H7 (cell line): ENCODE results near the gene ZNF740. TPM values are rescaled to one million over a fixed set of nuclear protein-coding genes. Genes with fewer than 3 reads are reported as not detected.
A peak's percentile ranks its signal among the peaks of the same experiment; 100 is the strongest.
"Not testable (repeated sequence)": the region's sequence is repeated elsewhere in the genome, so short reads cannot be mapped to it uniquely, and the experiment has no call there.

Experiments
- DNase-seq: peaks from one replicate; pipeline ENCODE4 v3.0.0; 2012
- H3K27me3 ChIP-seq: 2 replicates; pipeline ENCODE4 v1.6.0; 2011; ENCODE audit warnings: mild to moderate bottlenecking, low read length; ENCODE audit not compliant: control insufficient read depth, insufficient read depth
- H3K36me3 ChIP-seq: replicated peaks from 2 replicates; pipeline ENCODE4 v1.5.1; 2011; ENCODE audit warnings: low read length; ENCODE audit not compliant: control insufficient read depth, insufficient read depth
- H3K4me3 ChIP-seq: 2 replicates; pipeline ENCODE4 v1.5.1; 2011; ENCODE audit warnings: low read depth, mild to moderate bottlenecking, control low read depth, low read length, moderate library complexity; ENCODE audit not compliant: insufficient read depth
- total RNA-seq: library from RNA; depleted of rRNA; stranded (reverse); fragments of >200 nt; shearing (Covaris generic); gene quantifications from 2 replicates; pipeline ENCODE4 v1.2.3, GENCODE V29; 2014

The ZNF740 gene
- total RNA-seq, 1 experiment from 2014 or later: 9.1 TPM

DNA sequence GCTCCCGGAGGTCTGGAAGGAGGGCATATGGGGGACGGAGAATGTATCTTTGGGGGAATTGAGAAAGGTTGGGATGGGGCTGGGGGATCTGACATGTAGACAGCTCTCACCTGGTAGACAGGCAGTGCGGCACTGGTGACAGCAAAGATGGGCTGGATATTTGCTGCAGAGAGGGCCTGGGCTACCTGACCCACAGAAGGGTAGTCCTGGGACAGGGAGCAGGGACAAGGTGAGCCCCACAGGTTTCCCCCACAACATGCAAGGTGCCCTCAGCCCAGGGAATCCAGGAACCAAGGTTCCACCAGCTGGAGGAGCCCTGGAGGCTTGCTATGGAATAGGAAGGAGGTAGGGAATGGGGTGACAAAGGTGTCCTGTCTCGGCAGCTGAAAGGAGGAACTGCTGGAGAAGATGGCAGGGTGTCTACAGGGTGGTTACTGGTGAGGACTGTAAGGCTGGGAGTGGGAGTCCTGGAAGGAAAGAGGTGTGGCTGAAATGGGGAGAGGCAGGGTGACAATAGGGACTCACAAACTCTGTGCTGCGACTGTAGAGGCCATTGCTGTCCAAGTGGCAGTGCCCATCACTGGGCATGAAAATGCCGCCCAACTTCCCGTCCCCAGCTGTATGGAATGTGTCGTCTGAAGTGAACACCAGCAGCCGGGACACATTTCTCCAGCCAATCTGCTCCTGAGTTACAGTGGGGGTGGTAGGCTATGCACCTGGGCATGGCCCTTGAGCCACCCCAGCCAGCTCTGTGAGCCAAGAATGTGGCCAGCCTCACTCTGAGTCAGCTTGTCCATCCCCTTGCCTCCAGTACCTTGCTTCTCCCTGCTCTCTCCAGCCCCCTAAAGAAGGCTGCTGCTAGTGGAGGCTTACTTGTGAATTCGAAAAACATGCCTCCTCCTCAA is 15.2 kb downstream of the ZNF740 start:
- peak; percentile 38 for DNase-seq
- no peaks in the 10 kb centered on the region for H3K36me3 ChIP-seq
- H3K27me3 ChIP-seq: peaks cover 54% of the 10 kb centered on the region
- H3K4me3 ChIP-seq: no peak overlapping the region

DNA sequence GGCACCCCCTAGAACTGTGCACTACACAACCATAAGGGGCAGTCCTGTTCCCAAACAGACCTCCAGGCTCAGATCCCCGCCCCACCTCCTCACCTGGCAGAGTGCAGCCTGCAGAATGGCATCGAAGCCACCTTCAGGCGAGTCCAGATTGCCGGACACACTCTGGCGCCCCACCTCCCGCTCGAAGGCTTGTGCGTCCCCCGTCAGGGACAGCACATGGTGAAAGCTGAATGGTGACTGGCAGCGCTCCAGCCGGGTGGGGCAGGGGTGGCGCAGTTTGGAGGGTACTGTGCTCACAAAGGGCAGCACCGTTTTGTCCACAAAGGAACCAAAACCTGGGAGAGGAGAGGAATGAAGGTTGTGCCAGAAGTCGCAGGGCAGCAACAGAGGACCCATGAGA is 16.0 kb downstream of the ZNF740 start:
- Histone ChIP-seq H3K4me3 (no peak overlapping the region), H3K36me3 (no peaks in the 10 kb centered on the region), H3K27me3 (peaks cover 54% of the 10 kb centered on the region)
- peak; percentile 55 for DNase-seq

DNA sequence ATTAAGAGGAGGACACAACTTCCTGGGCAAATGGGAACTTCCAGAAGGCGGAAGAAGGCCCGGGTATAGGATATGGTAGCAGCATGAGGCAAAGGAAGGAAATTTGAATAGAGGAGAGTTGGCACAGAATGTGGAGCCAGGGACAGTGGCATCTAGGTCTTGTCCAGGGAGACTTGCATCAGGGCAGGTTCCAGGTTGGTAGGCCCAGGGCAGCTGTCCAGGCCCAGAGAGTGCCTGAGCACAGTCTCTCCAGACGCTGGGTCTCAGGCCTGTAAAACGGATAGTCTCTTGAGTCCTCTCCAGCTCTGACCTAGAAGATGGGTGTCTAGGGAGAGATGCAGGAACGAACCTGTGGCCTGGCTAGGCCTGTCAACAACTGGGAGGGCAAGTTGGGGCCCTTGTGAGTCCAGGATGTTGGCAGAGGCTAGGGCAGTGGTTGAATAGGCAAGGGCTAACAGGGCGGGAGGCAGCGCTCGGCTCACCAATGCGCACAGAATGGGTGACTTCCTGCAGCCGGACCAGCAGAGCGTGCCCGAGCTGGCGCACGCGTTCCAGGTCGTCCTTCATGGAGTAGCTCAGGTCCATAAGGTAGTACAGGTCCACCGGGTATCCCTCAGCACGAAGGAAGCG is 16.6 kb downstream of the ZNF740 start:
- no peak for DNase-seq
- Histone ChIP-seq H3K4me3 (peak overlapping the region; percentile 16; the same call in 1 of the 2 replicates), H3K27me3 (peaks cover 54% of the 10 kb centered on the region), H3K36me3 (no peaks in the 10 kb centered on the region)

DNA sequence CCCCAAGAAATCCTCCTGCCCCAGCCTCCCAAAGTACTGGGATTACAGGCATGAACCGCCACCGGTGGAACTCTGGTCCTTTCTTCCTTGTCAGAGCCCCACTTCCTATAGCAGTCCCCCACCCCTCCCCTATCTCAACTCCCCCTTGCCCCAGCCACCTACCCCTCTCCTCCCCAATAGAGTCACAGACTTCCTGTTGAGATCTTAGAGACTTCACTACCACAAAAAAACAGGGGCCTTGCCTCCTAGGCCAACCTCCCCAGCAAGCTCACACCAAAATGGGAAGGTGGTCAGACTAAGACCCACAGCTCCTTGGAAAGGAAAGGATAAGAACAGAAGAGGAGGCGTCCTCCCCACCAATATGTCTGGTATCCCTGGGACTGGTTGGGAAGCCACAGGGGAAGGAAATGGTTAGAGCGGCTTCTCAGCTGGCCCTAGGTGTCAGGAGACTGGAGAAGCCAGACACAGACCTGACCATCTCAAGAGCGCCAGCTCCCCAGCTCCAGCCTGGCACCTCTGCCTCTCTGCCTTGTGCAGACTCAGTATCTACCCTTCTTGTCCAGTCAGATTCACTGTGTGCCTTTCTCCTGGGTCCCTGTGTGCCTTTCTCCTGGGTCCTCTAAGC is 18.1 kb downstream of the ZNF740 start:
- no peaks in the 10 kb centered on the region for H3K36me3 ChIP-seq
- no peak for DNase-seq
- H3K27me3 ChIP-seq: peaks cover 46% of the 10 kb centered on the region
- H3K4me3 ChIP-seq: no peak overlapping the region

DNA sequence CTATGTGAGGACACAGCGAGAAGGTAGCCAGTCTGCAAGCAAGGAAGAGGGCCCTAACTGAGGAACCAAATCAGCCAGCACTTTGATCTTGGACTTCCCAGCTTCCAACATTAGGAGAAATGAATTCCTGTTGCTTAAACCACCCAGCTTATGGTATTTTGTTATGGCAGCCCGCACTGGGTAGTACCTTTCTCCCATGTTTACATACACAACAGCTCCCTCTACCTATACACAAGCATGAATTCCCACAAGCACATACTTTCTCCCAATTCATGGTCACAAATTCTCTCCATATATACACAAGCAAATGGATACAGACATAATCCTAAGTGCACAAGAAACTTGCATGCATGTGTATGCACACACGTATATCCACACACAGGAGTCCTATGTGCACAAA is 19.2 kb downstream of the ZNF740 start:
- no peak for DNase-seq

DNA sequence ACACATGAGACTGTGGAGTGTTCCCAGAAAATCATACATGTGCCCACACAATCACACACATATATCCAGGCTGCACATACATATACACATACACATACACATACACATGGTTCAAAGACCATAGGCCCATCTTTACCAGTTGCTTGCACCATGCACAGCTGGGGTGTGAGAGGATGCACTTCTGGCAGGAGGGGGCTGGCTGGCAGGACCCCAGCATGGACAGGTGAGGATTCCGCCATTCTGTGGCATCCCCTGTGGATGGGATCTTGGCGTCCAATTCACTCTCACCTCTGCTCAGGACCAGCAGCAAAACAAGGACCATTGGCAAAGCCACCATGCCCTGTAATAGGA is 19.6 kb downstream of the ZNF740 start:
- Histone ChIP-seq H3K4me3 (no peak overlapping the region), H3K27me3 (peaks cover 35% of the 10 kb centered on the region), H3K36me3 (no peaks in the 10 kb centered on the region)
- DNase-seq: no peak

More for the DNA sequence above, 19.2 kb downstream of the ZNF740 start:
- Histone ChIP-seq H3K27me3 (peaks cover 37% of the 10 kb centered on the region), H3K36me3 (no peaks in the 10 kb centered on the region), H3K4me3 (no peak overlapping the region)

DNA sequence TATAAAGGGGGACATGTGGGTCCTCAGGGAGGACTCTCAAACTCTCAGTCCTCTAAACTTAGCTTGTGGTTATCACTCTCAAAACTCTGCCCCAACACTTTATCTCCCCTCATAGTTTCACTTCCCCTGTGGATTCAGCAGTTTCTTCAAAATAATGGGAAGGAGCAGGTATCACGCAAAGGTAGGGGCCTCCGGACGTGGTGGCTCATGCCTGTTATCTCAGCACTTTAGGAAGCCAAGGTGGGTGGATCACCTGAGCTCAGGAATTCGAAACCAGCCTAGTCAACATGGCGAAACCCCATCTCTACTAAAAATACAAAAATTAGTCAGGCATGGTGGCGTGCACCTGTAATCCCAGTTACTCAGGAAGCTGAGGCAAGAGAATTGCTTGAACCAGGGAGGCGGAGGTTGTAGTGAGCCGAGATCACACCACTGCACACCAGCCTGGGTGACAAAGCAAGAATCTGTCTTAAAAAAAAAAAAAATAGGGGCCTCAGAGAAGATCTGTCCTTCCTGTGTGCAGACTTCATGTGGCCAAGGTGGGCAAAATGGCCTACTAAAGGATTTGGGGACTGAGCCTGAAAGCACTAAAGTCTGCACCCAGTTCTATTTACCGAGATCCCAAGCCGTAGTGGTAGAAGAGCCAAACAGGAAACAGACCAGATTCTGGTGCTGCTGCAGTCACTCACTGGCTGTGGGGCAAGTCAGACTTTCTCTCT is 20.1 kb downstream of the ZNF740 start:
- Histone ChIP-seq H3K4me3 (no peak overlapping the region), H3K27me3 (peaks cover 32% of the 10 kb centered on the region), H3K36me3 (no peaks in the 10 kb centered on the region)
- DNase-seq: no peak

DNA sequence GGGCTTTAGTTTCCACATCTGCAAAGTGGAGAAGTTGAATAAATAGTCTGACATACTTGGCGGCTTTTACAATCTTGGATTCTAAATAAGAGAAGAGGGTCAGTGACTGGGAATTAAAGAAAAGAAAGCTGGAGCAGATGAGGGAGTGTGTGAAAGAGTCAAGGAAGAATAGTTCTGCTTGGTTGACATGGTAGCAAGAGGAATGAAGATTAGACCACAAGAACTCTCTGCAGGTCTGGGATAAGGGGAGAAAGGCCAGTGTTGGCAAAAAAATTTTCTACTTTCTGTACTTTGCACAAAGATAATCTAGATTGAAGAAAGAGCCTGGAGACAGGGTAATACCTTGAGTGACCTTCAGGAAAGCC is 20.6 kb downstream of the ZNF740 start:
- H3K27me3 ChIP-seq: peaks cover 27% of the 10 kb centered on the region
- no peaks in the 10 kb centered on the region for H3K36me3 ChIP-seq
- no peak overlapping the region for H3K4me3 ChIP-seq
- DNase-seq: no peak

DNA sequence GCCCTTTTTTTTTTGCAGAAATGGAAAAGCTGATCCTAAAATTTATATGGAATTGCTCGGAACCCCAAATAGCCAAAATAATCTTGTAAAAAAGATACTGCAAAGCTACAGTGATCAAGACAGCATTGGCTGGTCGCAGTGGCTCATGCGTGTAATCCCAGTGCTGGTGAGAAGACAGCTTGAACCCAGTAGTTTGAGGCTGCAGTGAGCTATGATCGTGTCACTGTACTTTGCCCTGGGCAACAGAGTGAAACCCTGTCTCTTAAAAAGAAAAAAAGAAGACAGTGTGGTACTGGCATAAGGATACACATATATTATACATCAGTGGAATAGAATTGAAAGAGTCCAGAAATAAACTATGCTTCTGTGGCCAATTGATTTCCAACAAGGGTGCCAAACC is 21.1 kb downstream of the ZNF740 start:
- Histone ChIP-seq H3K4me3 (no peak overlapping the region), H3K36me3 (no peaks in the 10 kb centered on the region), H3K27me3 (peaks cover 24% of the 10 kb centered on the region)
- DNase-seq: no peak

DNA sequence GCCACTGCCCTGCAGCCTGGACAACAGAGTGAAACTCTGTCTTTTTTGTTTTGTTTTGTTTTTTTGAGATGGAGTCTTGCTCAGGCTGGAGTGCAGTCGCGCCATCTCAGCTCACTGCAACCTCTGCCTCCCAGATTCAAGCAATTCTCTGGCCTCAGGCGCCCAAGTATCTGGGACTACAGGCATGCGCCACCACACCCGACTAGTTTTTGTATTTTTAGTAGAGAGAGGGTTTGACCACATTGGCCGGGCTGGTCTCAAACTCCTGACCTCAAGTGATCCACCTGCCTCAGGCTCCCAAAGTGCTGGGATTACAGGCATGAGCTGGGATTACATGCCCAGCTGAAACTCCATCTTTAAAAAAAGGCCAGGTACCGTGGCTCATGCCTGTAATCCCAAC is 21.8 kb downstream of the ZNF740 start:
- not testable (repeated sequence) for DNase-seq, H3K36me3 ChIP-seq, H3K4me3 ChIP-seq
- H3K27me3 ChIP-seq: peaks cover 19% of the 10 kb centered on the region

DNA sequence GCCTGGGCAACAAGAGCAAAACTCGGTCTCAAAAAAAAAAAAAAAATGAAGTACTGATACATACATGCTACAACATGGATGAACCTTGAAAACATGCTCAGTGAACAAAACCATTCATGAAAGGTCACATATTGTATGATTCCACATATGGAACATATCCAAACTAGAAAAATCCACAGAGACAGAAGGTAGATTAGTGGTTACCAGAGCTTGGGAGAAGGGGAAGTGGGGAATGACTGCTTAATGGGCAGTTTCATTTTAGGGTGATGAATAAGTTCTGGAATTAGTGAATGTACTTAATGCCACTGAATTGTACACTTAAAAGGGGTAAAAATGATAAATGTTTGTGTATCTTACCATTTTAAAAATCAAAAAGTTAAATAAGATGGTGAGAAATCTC is 23.8 kb downstream of the ZNF740 start:
- Histone ChIP-seq H3K27me3 (peaks cover 4% of the 10 kb centered on the region; the same call in 1 of the 2 replicates), H3K4me3 (no peak overlapping the region), H3K36me3 (no peaks in the 10 kb centered on the region)
- DNase-seq: no peak

DNA sequence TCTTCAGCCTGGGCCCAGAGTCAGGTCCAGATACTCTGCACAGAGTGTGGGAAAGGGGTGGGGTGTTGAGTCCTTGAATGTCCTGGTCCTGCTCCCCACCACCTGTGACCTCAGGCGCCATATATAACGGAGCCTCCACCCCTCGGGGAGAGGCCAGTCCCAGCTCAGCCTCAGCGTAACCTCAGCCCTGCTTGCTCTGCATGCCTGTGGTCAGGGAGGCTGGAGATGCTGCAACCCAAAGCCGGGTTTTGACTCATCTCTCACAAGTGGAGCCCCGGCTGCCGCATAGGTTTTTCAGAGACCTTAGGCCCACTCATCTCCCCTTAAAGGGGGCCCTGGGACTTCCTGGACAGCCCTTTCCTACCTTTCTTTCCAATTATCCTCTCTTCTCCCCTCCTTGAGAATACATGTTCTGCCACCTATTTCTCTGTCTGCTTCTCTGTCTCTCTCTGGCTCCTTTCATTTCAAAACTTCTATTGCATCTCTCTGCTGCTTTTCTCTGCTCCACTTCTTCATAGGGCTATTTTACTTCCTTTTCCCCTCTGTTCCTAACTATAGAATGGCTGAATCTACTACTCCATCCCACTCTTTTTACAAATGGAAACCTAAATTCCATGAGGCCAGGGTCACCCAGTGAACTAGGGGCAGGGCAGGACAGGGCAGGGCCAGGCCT is 25.4 kb downstream of the ZNF740 start:
- DNase-seq: no peak
- H3K27me3 ChIP-seq: no peaks in the 10 kb centered on the region; the same call in 1 of the 2 replicates

DNA sequence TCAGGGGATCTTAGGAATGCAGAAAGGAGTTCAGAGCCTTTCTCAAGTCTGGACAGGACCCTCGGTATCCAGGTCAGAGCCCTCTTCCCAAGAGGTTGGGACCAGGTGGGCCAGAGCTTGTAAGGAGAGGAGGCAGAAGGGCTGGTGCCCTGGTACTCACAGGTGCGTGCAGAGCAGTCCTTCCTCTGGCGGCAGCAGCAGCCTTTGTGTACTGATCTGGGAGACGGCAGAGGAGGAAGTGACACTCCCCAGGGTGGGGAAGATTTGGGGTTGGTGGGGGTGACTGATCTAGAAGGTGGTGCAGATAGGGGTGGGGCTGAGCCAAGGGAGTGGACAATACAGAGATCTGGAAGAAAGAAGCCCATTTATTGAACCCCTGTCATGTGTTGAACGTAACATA is 26.5 kb downstream of the ZNF740 start, which contains the start of gene ITGB7:
TSS of gene ITGB7 (minus strand) at position 210 of the 400 bp plus-strand sequence. CDS start 6,808 bp downstream, outside the sequence.
- H3K36me3 ChIP-seq: peaks cover 8% of the 10 kb centered on the region
- DNase-seq: no peak
- no peak within 1 kb of the TSS for H3K4me3 ChIP-seq
- H3K27me3 ChIP-seq: no peaks in the 10 kb centered on the region; the same call in 1 of the 2 replicates

More for the DNA sequence above, 25.4 kb downstream of the ZNF740 start:
- Histone ChIP-seq H3K36me3 (no peaks in the 10 kb centered on the region), H3K4me3 (no peak overlapping the region)

DNA sequence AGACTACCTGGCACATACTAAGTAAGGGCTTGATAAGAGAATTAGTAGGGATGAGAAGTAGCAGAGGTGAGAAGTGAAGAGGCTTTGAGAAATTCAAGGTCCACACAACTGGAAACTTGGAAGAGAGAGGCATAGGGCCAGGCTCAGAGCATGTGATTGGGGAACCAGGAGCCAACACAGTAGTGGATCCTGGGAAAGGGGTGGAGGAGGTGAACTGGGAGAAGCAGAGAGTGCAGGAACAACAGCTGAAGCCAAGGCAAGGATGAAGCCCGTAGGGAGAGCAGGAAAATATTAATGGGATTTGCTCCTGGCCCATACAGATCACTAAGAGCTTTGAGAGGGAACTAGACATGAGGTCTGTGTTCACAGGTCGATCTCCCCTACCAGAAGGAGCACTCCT is 27.9 kb downstream of the ZNF740 start:
- Histone ChIP-seq H3K36me3 (peaks cover 12% of the 10 kb centered on the region), H3K4me3 (no peak overlapping the region), H3K27me3 (no peaks in the 10 kb centered on the region; the same call in 1 of the 2 replicates)
- DNase-seq: no peak
